SK-N-SH treated with all-trans-retinoic acid at 6 μM for 48 hours (cell line): Measurements from ENCODE around the gene CCDC14.

ENCODE experiments used
- ATAC-seq: fragments of 200-7000 bp; cut with Tn5 transposase; 3 replicates; pipeline ENCODE4 v1.9.1; 2020; ENCODE audit warnings: mild to moderate bottlenecking, moderate library complexity
- ARNTL ChIP-seq: fragments of 450-650 bp; formaldehyde crosslinking; IDR thresholded peaks from 2 replicates; pipeline ENCODE4 v1.5.0; 2020; ENCODE audit warnings: low read depth, mild to moderate bottlenecking, moderate library complexity, borderline replicate concordance
- CSDC2 ChIP-seq: fragments of 250-450 bp; sonication (Bioruptor Pico); IDR thresholded peaks from 2 replicates; pipeline ENCODE4 v1.5.0; 2020; ENCODE audit warnings: mild to moderate bottlenecking, moderate library complexity
- ESRRG ChIP-seq: fragments of 250-450 bp; sonication (Bioruptor Pico); IDR thresholded peaks from 2 replicates; pipeline ENCODE4 v1.6.1; 2021; ENCODE audit warnings: mild to moderate bottlenecking
- GLIS3 ChIP-seq: fragments of 250-450 bp; sonication (Bioruptor Pico); IDR thresholded peaks from 2 replicates; pipeline ENCODE4 v1.5.0; 2020; ENCODE audit warnings: mild to moderate bottlenecking, moderate library complexity
- ISL1 ChIP-seq: fragments of 250-450 bp; sonication (Bioruptor Pico); IDR thresholded peaks from 2 replicates; pipeline ENCODE4 v2.1.2; 2022; ENCODE audit warnings: mild to moderate bottlenecking, moderate library complexity
- OSR1 ChIP-seq: fragments of 250-450 bp; sonication (Bioruptor Pico); IDR thresholded peaks from 2 replicates; pipeline ENCODE4 v1.8.0; 2022; ENCODE audit warnings: moderate library complexity, mild to moderate bottlenecking, inconsistent platforms
- PPARA ChIP-seq: fragments of 250-450 bp; sonication (Bioruptor Pico); IDR thresholded peaks from 2 replicates; pipeline ENCODE4 v1.5.0; 2020; ENCODE audit warnings: mild to moderate bottlenecking, borderline replicate concordance
- RARB ChIP-seq: fragments of 250-450 bp; sonication (Bioruptor Pico); IDR thresholded peaks from 2 replicates; pipeline ENCODE4 v1.8.0; 2021; ENCODE audit warnings: mild to moderate bottlenecking, moderate library complexity
- SNAI2 ChIP-seq: fragments of 250-450 bp; sonication (Bioruptor Pico); IDR thresholded peaks from 2 replicates; pipeline ENCODE4 v1.5.0; 2020; ENCODE audit warnings: mild to moderate bottlenecking, moderate library complexity
- TCF4 ChIP-seq: fragments of 250-450 bp; sonication (Bioruptor Pico); IDR thresholded peaks from 2 replicates; pipeline ENCODE4 v1.8.0; 2021; ENCODE audit warnings: mild to moderate bottlenecking, moderate library complexity, borderline replicate concordance
- TOX ChIP-seq: fragments of 250-450 bp; sonication (Bioruptor Pico); IDR thresholded peaks from 2 replicates; pipeline ENCODE4 v1.8.0; 2021; ENCODE audit warnings: mild to moderate bottlenecking, moderate library complexity, borderline replicate concordance
- ZC3H10 ChIP-seq: fragments of 250-450 bp; sonication (Bioruptor Pico); IDR thresholded peaks from 2 replicates; pipeline ENCODE4 v1.5.1; 2021; ENCODE audit warnings: mild to moderate bottlenecking, moderate library complexity
- ZFP3 ChIP-seq: fragments of 250-450 bp; sonication (Bioruptor Pico); IDR thresholded peaks from 2 replicates; pipeline ENCODE4 v1.5.0; 2020; ENCODE audit warnings: mild to moderate bottlenecking, moderate library complexity
- ZFP30 ChIP-seq: fragments of 450-650 bp; formaldehyde crosslinking; IDR thresholded peaks from 2 replicates; pipeline ENCODE4 v1.5.0; 2022; ENCODE audit warnings: mild to moderate bottlenecking, moderate library complexity
- ZNF565 ChIP-seq: fragments of 450-650 bp; formaldehyde crosslinking; conservative IDR thresholded peaks from 2 replicates; pipeline ENCODE4 v1.5.0; 2020; ENCODE audit warnings: low read depth, mild to moderate bottlenecking, moderate library complexity
- ZNF70 ChIP-seq: fragments of 450-650 bp; formaldehyde crosslinking; IDR thresholded peaks from 2 replicates; pipeline ENCODE4 v1.5.0; 2020; ENCODE audit warnings: mild to moderate bottlenecking, moderate library complexity
- TF ChIP-seq, protein P1 (sequence below): fragments of 250-450 bp; sonication (Bioruptor Pico); IDR thresholded peaks from 2 replicates; pipeline ENCODE4 v1.5.1; 2021; ENCODE audit warnings: mild to moderate bottlenecking, moderate library complexity
- TF ChIP-seq, protein P2 (sequence below): fragments of 250-450 bp; sonication (Bioruptor Pico); IDR thresholded peaks from 2 replicates; pipeline ENCODE4 v1.8.0; 2020; ENCODE audit warnings: mild to moderate bottlenecking, moderate library complexity, borderline replicate concordance
- TF ChIP-seq, protein P3 (sequence below): fragments of 250-450 bp; sonication (Bioruptor Pico); IDR thresholded peaks from 2 replicates; pipeline ENCODE4 v1.5.0; 2020; ENCODE audit warnings: mild to moderate bottlenecking, moderate library complexity
- TF ChIP-seq, protein P4 (sequence below): fragments of 250-450 bp; sonication (Bioruptor Pico); IDR thresholded peaks from 2 replicates; pipeline ENCODE4 v1.5.1; 2020; ENCODE audit warnings: low read depth, mild to moderate bottlenecking, moderate library complexity

Gene CCDC14

DNA sequence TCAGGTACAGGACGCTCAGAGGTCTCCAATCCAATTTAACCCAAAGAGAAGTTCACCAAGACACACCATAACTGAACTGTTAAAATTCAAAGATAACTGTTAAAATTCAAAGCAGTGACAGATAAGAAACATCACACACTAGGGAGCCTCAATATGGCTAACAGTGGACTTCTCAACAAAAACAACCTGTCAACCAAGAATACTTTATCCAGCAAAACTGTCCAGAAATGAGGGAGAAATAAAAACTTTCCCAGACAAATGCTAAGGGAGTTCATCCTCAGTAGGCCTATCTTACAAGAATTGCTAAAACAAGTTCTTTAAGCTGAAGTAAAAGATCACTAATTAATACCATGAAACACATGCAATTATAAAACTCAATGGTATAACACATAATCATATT, 40.6 kb downstream of the CCDC14 start:
- ATAC-seq = no peak
- TF ChIP-seq ARNTL (no peak), ESRRG (CRISPR knock-in tag) (no peak), ZNF70 (CRISPR knock-in tag) (no peak), GLIS3 (CRISPR knock-in tag) (no peak), TOX (CRISPR knock-in tag) (no peak), CSDC2 (CRISPR knock-in tag) (no peak)
- TF ChIP-seq, protein P1, sequence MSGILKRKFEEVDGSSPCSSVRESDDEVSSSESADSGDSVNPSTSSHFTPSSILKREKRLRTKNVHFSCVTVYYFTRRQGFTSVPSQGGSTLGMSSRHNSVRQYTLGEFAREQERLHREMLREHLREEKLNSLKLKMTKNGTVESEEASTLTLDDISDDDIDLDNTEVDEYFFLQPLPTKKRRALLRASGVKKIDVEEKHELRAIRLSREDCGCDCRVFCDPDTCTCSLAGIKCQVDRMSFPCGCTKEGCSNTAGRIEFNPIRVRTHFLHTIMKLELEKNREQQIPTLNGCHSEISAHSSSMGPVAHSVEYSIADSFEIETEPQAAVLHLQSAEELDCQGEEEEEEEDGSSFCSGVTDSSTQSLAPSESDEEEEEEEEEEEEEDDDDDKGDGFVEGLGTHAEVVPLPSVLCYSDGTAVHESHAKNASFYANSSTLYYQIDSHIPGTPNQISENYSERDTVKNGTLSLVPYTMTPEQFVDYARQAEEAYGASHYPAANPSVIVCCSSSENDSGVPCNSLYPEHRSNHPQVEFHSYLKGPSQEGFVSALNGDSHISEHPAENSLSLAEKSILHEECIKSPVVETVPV (CRISPR knock-in tag) = no peak
- TF ChIP-seq, protein P2, sequence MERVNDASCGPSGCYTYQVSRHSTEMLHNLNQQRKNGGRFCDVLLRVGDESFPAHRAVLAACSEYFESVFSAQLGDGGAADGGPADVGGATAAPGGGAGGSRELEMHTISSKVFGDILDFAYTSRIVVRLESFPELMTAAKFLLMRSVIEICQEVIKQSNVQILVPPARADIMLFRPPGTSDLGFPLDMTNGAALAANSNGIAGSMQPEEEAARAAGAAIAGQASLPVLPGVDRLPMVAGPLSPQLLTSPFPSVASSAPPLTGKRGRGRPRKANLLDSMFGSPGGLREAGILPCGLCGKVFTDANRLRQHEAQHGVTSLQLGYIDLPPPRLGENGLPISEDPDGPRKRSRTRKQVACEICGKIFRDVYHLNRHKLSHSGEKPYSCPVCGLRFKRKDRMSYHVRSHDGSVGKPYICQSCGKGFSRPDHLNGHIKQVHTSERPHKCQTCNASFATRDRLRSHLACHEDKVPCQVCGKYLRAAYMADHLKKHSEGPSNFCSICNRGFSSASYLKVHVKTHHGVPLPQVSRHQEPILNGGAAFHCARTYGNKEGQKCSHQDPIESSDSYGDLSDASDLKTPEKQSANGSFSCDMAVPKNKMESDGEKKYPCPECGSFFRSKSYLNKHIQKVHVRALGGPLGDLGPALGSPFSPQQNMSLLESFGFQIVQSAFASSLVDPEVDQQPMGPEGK (CRISPR knock-in tag) = no peak
- TF ChIP-seq, protein P3, sequence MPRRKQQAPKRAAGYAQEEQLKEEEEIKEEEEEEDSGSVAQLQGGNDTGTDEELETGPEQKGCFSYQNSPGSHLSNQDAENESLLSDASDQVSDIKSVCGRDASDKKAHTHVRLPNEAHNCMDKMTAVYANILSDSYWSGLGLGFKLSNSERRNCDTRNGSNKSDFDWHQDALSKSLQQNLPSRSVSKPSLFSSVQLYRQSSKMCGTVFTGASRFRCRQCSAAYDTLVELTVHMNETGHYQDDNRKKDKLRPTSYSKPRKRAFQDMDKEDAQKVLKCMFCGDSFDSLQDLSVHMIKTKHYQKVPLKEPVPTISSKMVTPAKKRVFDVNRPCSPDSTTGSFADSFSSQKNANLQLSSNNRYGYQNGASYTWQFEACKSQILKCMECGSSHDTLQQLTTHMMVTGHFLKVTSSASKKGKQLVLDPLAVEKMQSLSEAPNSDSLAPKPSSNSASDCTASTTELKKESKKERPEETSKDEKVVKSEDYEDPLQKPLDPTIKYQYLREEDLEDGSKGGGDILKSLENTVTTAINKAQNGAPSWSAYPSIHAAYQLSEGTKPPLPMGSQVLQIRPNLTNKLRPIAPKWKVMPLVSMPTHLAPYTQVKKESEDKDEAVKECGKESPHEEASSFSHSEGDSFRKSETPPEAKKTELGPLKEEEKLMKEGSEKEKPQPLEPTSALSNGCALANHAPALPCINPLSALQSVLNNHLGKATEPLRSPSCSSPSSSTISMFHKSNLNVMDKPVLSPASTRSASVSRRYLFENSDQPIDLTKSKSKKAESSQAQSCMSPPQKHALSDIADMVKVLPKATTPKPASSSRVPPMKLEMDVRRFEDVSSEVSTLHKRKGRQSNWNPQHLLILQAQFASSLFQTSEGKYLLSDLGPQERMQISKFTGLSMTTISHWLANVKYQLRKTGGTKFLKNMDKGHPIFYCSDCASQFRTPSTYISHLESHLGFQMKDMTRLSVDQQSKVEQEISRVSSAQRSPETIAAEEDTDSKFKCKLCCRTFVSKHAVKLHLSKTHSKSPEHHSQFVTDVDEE = no peak

DNA sequence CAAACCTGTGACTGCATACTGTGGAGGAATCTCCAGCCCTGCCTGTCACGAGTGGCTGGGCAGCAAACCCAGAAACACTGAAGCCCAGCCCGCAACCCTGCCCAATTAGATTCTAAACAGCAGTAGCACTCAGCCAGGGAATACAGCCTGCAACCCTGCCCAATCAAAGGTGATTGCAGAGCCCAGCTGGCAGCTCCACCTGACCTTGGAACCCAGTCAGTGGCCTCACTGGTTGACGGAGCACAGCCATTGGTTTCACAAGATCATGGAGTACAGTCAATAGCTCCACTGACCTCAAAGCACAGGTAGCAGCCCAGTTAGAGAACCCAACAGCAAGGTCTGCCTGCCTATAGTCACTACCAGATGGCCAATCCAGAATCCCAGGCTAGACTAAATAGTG, 41.7 kb downstream of the CCDC14 start:
- TF ChIP-seq, protein P1 (CRISPR knock-in tag) = no peak
- TF ChIP-seq SNAI2 (CRISPR knock-in tag) (no peak), GLIS3 (CRISPR knock-in tag) (no peak), RARB (CRISPR knock-in tag) (no peak), ISL1 (no peak), TCF4 (CRISPR knock-in tag) (no peak), ZC3H10 (CRISPR knock-in tag) (no peak), ZFP30 (CRISPR knock-in tag) (no peak), PPARA (no peak), ESRRG (CRISPR knock-in tag) (no peak), ZFP3 (CRISPR knock-in tag) (no peak), ZNF565 (CRISPR knock-in tag) (no peak), OSR1 (CRISPR knock-in tag) (no peak)
- TF ChIP-seq, protein P3 = no peak
- TF ChIP-seq, protein P4, sequence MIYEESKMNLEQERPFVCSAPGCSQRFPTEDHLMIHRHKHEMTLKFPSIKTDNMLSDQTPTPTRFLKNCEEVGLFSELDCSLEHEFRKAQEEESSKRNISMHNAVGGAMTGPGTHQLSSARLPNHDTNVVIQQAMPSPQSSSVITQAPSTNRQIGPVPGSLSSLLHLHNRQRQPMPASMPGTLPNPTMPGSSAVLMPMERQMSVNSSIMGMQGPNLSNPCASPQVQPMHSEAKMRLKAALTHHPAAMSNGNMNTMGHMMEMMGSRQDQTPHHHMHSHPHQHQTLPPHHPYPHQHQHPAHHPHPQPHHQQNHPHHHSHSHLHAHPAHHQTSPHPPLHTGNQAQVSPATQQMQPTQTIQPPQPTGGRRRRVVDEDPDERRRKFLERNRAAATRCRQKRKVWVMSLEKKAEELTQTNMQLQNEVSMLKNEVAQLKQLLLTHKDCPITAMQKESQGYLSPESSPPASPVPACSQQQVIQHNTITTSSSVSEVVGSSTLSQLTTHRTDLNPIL = no peak
- ATAC-seq = no peak
